Duodenal mucosa (tissue), 2 donors: Measurements from ENCODE around the gene TAF1D.

Experiments
- H3K27ac ChIP-seq: one replicate; pipeline ENCODE4 v1.7.0; 2013; ENCODE audit warnings: low read depth, low read length
- H3K27me3 ChIP-seq, 2 donors: one replicate each; pipeline ENCODE4 v1.7.0; 2013; ENCODE audit warnings: low read length in 2 of 2, control low read depth in 1 of 2; ENCODE audit not compliant: insufficient read depth in 2 of 2, control insufficient read depth in 1 of 2
- H3K36me3 ChIP-seq, 2 donors: one replicate each; pipeline ENCODE4 v1.7.0; 2013; ENCODE audit warnings: low read length in 2 of 2, control low read depth in 1 of 2; ENCODE audit not compliant: insufficient read depth in 2 of 2, control insufficient read depth in 1 of 2
- H3K4me1 ChIP-seq, 2 donors: one replicate each; pipeline ENCODE4 v1.7.0; 2013; ENCODE audit warnings: low read length in 2 of 2, control low read depth in 1 of 2; ENCODE audit not compliant: insufficient read depth in 2 of 2, control insufficient read depth in 1 of 2
- H3K4me3 ChIP-seq, 2 donors: one replicate each; pipeline ENCODE4 v1.7.0; 2013; ENCODE audit warnings: low read length in 2 of 2, low read depth in 1 of 2
- H3K9ac ChIP-seq, 2 donors: one replicate each; pipeline ENCODE4 v1.7.0; 2013; ENCODE audit warnings: low read length in 2 of 2, low read depth in 1 of 2
- H3K9me3 ChIP-seq, 2 donors: one replicate each; pipeline ENCODE4 v1.7.0; 2013; ENCODE audit warnings: low read length in 2 of 2, control low read depth in 1 of 2; ENCODE audit not compliant: control insufficient read depth in 1 of 2

The TAF1D gene

DNA sequence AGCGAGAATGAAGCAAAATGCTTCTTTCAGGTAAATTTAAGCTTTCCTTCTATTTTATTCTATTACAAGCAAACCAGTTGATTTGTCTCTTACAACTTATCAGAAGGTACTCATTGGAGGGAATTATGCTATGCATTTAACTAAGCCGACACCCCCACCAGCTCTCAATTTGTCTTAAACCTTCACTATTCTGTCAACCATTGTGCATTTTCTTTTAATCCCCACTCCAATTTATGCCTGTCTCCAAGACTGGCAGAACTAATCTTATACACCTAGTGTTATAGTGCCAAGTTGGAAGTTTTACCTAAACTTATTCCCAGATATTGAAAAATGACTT is 12.5 kb downstream of the TAF1D start:
- Histone ChIP-seq H3K9ac (no peak overlapping the region), H3K9me3 (no peaks in the 10 kb centered on the region), H3K27ac (no peak overlapping the region), H3K4me1 (peaks cover 11 to 14% of the 10 kb centered on the region in 2 donors), H3K36me3 (peaks cover 40 to 70% of the 10 kb centered on the region in 2 donors), H3K27me3 (no peaks in the 10 kb centered on the region), H3K4me3 (no peak overlapping the region)

- H3K27ac ChIP-seq, result no peak overlapping the region
- peaks cover 36 to 68% of the 10 kb centered on the region in 2 donors for H3K36me3 ChIP-seq
- H3K4me3 ChIP-seq, result no peak overlapping the region
- H3K4me1 ChIP-seq, result peaks cover 11% of the 10 kb centered on the region in 2 donors
- no peaks in the 10 kb centered on the region for H3K27me3 ChIP-seq
- H3K9ac ChIP-seq, result no peak overlapping the region
- no peaks in the 10 kb centered on the region for H3K9me3 ChIP-seq
Measured at GRCh38 chr11:93727985-93728791, 13.1 kb downstream of the TAF1D start.

- Histone ChIP-seq H3K36me3 (peaks cover 17 to 46% of the 10 kb centered on the region in 2 donors), H3K27ac (no peak overlapping the region)
Measured at GRCh38 chr11:93724089-93724488, 17.2 kb downstream of the TAF1D start.

GRCh38 chr11:93720522-93720921 is 20.8 kb downstream of the TAF1D start:
- Histone ChIP-seq H3K4me3 (no peak overlapping the region), H3K9me3 (no peaks in the 10 kb centered on the region), H3K9ac (no peak overlapping the region), H3K4me1 (no peaks in the 10 kb centered on the region), H3K27me3 (no peaks in the 10 kb centered on the region), H3K27ac (no peak overlapping the region), H3K36me3 (peaks cover 17 to 48% of the 10 kb centered on the region in 2 donors)

More at GRCh38 chr11:93724089-93724488, 17.2 kb downstream of the TAF1D start:
- no peak overlapping the region for H3K9ac ChIP-seq
- no peaks in the 10 kb centered on the region for H3K4me1 ChIP-seq
- no peak overlapping the region for H3K4me3 ChIP-seq
- H3K9me3 ChIP-seq, result no peaks in the 10 kb centered on the region
- no peaks in the 10 kb centered on the region for H3K27me3 ChIP-seq

- H3K4me3 ChIP-seq, result no peak overlapping the region
- no peak overlapping the region for H3K9ac ChIP-seq
- H3K27me3 ChIP-seq, result no peaks in the 10 kb centered on the region
- H3K4me1 ChIP-seq, result no peaks in the 10 kb centered on the region
- H3K27ac ChIP-seq, result no peak overlapping the region
- peaks cover 25 to 57% of the 10 kb centered on the region in 2 donors for H3K36me3 ChIP-seq
- H3K9me3 ChIP-seq, result no peaks in the 10 kb centered on the region
Measured at GRCh38 chr11:93719310-93719709, 22.0 kb downstream of the TAF1D start.

DNA sequence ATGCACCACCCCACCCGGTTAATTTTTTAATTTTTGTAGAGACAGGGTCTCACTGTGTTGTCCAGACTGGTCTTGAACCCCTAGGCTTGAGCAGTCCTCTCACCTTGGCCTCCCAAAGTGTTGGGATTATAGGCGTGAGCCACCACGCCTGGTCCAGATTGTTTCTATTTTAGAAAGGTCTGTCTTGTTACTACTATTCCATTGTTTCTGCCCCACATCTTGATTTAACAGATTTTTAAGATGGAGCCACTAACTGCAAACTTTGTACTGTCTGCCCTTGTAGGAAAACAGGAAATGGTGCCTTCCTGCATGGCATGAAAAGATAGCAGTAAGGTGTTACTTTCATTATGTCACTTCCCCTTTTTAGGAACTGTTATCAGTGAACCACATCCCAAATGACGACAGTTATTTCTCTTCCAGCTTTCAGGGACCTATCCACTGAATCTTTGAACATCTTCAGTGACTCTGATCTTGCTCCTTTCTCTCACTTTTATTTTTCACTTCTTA is 23.2 kb downstream of the TAF1D start:
- Histone ChIP-seq H3K9ac (no peak overlapping the region), H3K36me3 (peaks cover 25 to 53% of the 10 kb centered on the region in 2 donors), H3K4me1 (no peaks in the 10 kb centered on the region), H3K27ac (no peak overlapping the region), H3K27me3 (no peaks in the 10 kb centered on the region), H3K4me3 (no peak overlapping the region), H3K9me3 (no peaks in the 10 kb centered on the region)

DNA sequence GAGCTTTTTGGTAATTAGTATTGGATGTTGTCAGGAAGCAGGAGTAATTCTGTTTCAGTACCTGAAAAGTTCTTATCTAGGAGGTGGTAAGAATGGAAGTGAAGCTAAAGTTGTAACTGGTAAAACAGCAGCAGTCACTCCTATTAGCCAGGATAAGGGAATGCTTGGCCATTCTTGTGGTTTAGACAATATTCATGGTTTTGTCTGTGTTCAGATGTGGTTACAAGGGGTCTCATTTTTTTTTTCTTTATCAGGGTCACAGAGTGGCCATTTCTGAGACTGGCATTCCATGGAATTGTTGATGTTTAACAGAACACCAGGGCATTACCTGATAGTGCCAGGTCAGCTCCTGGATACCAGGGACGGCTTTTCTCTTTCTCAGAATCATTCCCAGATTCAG is 23.8 kb downstream of the TAF1D start:
- peaks cover 25 to 51% of the 10 kb centered on the region in 2 donors for H3K36me3 ChIP-seq
- H3K9me3 ChIP-seq, result no peaks in the 10 kb centered on the region
- no peak overlapping the region for H3K4me3 ChIP-seq
- no peak overlapping the region for H3K27ac ChIP-seq
- H3K27me3 ChIP-seq, result no peaks in the 10 kb centered on the region
- H3K4me1 ChIP-seq, result no peaks in the 10 kb centered on the region
- no peak overlapping the region for H3K9ac ChIP-seq

- Histone ChIP-seq H3K4me3 (no peak overlapping the region), H3K4me1 (no peaks in the 10 kb centered on the region), H3K9me3 (no peaks in the 10 kb centered on the region), H3K36me3 (peaks cover 15 to 47% of the 10 kb centered on the region in 2 donors), H3K9ac (no peak overlapping the region), H3K27ac (no peak overlapping the region), H3K27me3 (no peaks in the 10 kb centered on the region)
Measured at GRCh38 chr11:93715797-93716396, 25.4 kb downstream of the TAF1D start.

DNA sequence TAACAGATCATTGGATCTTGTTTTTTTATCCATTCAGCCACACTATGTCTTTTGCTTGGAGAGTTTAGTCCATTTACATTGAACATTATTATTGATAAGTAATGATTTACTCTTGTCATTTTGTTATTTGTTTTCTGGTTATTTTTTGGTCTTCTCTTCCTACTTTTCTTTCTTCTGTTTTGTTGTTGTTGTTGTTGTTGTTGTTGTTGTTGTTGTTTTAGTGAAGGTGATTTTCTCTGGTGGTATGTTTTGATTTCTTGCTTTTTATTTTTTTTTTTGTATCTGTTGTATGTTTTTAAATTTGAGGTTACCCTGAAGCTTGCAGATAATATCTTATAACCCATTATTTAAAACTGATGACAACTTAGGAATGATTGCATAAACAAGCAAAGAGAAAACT is 28.6 kb downstream of the TAF1D start:
- Histone ChIP-seq H3K9ac (no peak overlapping the region), H3K27ac (no peak overlapping the region), H3K4me1 (no peaks in the 10 kb centered on the region), H3K27me3 (no peaks in the 10 kb centered on the region), H3K9me3 (peaks cover 0 to 8% of the 10 kb centered on the region in 2 donors), H3K36me3 (peaks cover 15 to 57% of the 10 kb centered on the region in 2 donors), H3K4me3 (no peak overlapping the region)

- no peaks in the 10 kb centered on the region for H3K27me3 ChIP-seq
- H3K4me3 ChIP-seq, result no peak overlapping the region
- peaks cover 5 to 57% of the 10 kb centered on the region in 2 donors for H3K36me3 ChIP-seq
- no peak overlapping the region for H3K9ac ChIP-seq
- H3K27ac ChIP-seq, result no peak overlapping the region
- no peaks in the 10 kb centered on the region for H3K4me1 ChIP-seq
- peaks cover 0 to 8% of the 10 kb centered on the region in 2 donors for H3K9me3 ChIP-seq
Measured at GRCh38 chr11:93710239-93710638, 31.1 kb downstream of the TAF1D start.
